HG03460 (cell line): Measurements from ENCODE around the gene EIF4E2.
A peak's percentile ranks its signal among the peaks of the same experiment; 100 is the strongest.

Source experiments
- ATAC-seq: cut with Tn5 transposase; IDR thresholded peaks from one replicate; pipeline ENCODE4 v1.9.1; 2021; ENCODE audit not compliant: unreplicated experiment

Gene EIF4E2

GRCh38 chr2:232550354-232551249 is at the start of gene EIF4E2, which contains the start of gene TIGD1:
TSS of gene EIF4E2 (plus strand) at chr2:232550689. CDS start at chr2:232550725, 36 bp downstream.
TSS of gene TIGD1 (minus strand) at chr2:232550557. CDS start at chr2:232549882, 675 bp downstream.
- peak; percentile 95 for ATAC-seq

GRCh38 chr2:232501331-232501771 is 49.1 kb upstream of the EIF4E2 start:
- ATAC-seq: no peak

GRCh38 chr2:232501794-232502390 is 48.6 kb upstream of the EIF4E2 start:
- ATAC-seq: no peak

- ATAC-seq: no peak
Observed at GRCh38 chr2:232502511-232502910, 48.0 kb upstream of the EIF4E2 start.

- no peak for ATAC-seq
Observed at GRCh38 chr2:232502911-232503808, 47.3 kb upstream of the EIF4E2 start.

- ATAC-seq: no peak
Observed at GRCh38 chr2:232503809-232504323, 46.6 kb upstream of the EIF4E2 start.

GRCh38 chr2:232504438-232504837 is 46.1 kb upstream of the EIF4E2 start:
- ATAC-seq: no peak

- no peak for ATAC-seq
Observed at GRCh38 chr2:232505856-232506255, 44.6 kb upstream of the EIF4E2 start.

GRCh38 chr2:232506709-232507108 is 43.8 kb upstream of the EIF4E2 start:
- ATAC-seq: no peak

GRCh38 chr2:232508251-232508650 is 42.2 kb upstream of the EIF4E2 start:
- ATAC-seq: no peak

- no peak for ATAC-seq
Observed at GRCh38 chr2:232511336-232511890, 39.1 kb upstream of the EIF4E2 start.

GRCh38 chr2:232512602-232513001 is 37.9 kb upstream of the EIF4E2 start:
- ATAC-seq: no peak

- ATAC-seq: no peak
Observed at GRCh38 chr2:232513353-232513752, 37.1 kb upstream of the EIF4E2 start.

- ATAC-seq: no peak
Observed at GRCh38 chr2:232515639-232516038, 34.9 kb upstream of the EIF4E2 start.

- ATAC-seq: no peak
Observed at GRCh38 chr2:232516551-232516950, 33.9 kb upstream of the EIF4E2 start.

- ATAC-seq: no peak
Observed at GRCh38 chr2:232518844-232519243, 31.6 kb upstream of the EIF4E2 start.

- ATAC-seq: no peak
Observed at GRCh38 chr2:232519581-232520438, 30.7 kb upstream of the EIF4E2 start, which contains the start of gene PRSS56. TSS of gene PRSS56 (plus strand) at chr2:232520388. CDS start at chr2:232520599, 211 bp downstream.

- no peak for ATAC-seq
Observed at GRCh38 chr2:232520489-232520888, 30.0 kb upstream of the EIF4E2 start.

- ATAC-seq: no peak
Observed at GRCh38 chr2:232521098-232521497, 29.4 kb upstream of the EIF4E2 start.
